COR-L47 (cell line): Measurements from ENCODE around the gene CYP2B6.
"Not testable (repeated sequence)": the region's sequence is repeated elsewhere in the genome, so short reads cannot be mapped to it uniquely, and the experiment has no call there.

Experiments used
- DNase-seq: peaks from one replicate; lab custom pipeline; 2025; lab: John Stamatoyannopoulos, UW

Gene CYP2B6

DNA sequence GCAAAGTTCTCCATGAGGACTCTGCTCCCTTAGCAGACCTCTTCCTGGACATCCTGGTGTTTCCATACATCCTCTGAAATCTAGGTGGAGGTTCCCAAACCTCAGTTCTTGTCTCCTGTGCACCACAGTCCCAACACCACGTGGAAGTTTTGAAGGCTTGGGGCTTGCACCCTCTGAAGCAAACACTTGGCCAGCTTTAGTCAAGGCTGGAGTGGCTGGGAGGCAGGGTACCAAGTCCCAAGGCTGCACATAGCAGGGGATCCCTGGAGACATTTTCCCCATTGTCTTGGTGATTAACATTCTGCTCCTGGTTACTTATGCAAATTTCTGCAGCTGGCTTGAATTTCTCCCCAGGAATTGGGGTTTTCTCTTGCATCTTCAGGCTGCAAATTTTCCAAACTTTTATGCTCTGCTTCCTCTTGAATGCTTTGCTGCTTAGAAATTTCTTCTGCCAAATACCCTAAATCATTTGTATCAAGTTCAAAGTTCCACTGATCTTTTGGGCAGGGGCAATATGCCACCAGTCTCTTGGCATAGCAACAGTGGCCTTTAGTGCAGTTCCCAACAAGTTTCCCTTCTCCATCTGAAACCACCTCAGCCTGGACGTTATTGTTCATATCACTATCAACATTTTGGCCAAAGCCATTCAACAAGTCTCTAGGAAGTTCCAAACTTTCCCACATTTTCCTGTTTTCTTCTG lies 10.2 kb upstream of the CYP2B6 start:
- not testable (repeated sequence) for DNase-seq

DNA sequence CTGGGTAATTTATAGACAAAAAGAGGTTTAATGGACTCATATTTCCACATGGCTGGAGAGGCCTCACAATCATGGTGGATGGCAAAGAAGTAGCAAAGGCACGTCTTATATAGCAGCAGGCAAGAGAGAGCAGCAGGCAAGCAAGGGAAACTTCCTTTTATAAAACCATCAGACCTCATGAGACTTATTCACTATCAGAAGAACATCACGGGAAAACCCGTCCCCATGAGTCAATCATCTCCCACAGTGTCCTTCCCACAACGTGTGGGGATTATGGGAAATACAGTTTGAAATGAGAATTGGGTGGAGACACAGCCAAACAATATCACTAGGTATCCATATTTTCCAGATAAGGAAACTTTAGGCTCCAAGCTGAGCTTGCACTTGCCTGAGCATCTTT lies 9.5 kb upstream of the CYP2B6 start:
- DNase-seq: no peak

DNA sequence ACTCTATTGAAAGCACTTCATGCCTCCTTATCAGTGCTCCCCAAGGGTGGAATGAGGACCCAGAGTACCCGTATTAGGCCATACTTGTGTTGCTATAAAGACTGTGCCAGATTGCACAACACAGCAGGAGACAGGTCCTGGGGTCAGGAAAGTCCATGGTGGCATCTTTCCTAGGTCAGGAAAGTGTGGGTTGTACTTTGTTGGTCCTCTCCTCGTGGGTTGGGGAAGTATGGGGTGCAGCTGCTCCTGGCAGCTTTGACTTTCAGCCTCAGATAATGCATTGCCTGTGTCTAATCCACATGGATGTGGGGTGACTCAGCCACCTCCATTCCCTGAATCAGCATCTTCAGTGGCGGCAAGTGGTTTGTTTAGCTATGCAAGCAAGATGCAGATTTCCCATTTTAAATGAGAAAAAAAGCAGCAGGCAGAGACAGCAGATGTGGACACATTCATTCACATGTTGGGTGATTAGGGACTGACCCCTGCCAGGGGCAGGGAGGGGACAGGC lies 8.4 kb upstream of the CYP2B6 start:
- DNase-seq: no peak

DNA sequence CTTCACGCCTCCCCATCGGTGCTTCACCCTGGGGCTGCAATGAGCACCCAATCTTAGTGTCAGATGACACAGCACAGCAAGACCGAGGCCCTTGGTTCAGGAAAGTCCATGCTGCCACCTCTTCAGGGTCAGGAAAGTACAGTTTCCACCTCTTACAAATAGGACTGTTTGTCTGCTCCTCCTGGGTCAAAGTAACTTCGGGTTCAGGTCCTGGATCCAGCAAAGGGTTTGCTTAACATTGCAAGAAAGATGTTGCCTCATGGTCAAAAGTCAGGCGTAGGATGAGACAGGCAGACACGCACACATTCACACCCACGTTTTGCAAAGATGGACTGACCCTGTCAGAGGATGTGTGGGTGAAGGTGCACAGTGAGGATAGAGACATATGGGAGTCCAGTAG lies 1.6 kb upstream of the CYP2B6 start:
- no peak for DNase-seq

DNA sequence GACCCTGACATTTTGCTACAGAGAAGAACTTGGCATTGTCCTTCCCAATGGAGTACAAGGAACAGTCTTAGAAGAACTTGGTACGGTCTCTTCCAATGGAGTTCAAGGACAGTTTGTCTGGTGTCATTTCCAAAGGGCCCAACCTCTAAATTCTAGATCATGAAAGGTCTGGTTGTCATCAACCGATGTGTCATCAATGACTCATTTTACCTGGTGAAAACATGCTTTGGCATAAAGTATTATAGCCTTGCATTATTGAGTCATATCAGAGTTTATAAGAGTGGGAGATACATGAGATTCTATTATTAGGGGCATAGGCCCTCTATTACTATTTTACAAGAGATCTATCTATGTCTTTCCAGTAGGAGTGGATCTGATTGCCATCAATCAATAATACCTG lies 4.3 kb downstream of the CYP2B6 start:
- DNase-seq: no peak

DNA sequence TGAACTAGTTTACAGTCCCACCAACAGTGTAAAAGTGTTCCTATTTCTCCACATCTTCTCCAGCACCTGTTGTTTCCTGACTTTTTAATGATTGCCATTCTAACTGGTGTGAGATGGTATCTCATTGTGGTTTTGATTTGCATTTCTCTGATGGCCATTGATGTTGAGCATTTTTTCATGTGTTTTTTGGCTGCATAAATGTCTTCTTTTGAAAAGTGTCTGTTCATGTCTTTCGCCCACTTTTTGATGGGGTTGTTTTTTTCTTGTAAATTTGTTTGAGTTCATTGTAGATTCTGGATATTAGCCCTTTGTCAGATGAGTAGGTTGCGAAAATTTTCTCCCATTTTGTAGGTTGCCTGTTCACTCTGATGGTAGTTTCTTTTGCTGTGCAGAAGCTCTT lies 7.9 kb downstream of the CYP2B6 start:
- not testable (repeated sequence) for DNase-seq

DNA sequence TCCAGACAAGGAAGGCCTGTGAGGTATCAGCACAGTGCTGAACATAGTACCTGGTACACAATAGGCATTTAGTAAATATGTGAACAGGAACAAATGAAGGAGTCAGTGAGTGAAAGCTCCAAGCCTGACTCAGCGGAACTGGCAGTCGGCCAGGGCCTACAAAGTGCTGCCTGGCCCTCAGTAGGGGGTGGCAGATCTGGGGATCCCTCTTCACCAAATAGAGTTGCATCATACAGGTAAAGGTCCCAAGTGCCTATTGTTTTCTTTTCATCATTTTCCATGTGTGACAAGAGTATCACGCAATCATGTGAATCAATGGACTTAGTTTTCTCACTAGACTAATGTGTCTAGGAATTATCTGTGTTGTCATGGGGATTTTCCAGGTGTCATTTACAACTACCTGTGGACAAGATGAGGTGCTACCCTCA lies 9.2 kb downstream of the CYP2B6 start:
- no peak for DNase-seq

DNA sequence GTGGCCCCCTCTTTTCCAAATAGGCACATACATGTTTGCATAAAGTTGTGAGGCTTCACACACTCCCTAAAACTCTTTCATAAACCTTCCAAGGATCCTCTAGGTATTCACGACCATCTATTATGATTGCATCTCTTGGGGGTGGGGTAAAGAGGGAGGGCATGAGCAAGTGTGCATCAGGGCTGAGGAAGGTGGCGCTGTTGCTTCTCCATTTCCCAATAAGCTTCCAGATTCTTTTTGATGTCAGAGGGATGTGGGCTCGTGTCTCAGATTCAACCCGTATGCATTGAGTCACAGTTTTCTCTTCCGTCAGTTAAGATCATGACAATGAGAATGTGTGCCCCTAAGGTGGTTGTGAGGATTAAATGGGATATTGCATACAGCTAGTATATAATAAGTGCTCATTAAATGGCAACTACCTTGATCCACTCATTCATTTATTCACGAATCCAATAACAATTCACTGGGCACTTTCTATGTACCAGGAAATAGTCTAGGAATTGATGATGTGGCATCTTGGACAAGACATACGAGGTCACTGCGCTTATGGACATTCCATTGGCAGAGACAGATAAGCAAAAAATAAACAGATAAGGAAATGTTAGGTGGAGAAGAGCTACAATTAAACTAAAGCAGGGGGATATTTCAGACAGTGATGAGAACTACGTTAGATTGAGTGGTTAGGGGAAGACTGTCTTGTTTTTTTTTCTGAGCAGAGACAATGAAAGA lies 10.3 kb downstream of the CYP2B6 start:
- no peak for DNase-seq

DNA sequence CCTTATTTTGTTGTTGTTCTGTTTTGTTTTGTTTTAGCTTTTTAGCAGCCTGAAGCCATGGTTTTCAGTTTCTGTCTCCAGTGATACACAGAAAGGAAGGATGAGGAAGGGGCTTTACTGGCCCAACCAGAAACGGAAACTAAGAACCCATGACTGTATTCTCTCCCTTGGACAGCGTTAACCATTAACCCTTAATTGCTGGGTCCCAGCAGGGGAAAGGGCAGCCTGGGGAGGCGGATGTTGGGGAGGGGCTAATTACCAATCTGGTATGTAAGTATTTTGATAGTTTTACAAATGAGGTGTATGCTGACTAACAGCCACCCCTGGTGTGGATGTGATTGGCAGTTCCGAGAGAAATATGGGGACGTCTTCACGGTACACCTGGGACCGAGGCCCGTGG lies 12.6 kb downstream of the CYP2B6 start:
- DNase-seq: not testable (repeated sequence)

DNA sequence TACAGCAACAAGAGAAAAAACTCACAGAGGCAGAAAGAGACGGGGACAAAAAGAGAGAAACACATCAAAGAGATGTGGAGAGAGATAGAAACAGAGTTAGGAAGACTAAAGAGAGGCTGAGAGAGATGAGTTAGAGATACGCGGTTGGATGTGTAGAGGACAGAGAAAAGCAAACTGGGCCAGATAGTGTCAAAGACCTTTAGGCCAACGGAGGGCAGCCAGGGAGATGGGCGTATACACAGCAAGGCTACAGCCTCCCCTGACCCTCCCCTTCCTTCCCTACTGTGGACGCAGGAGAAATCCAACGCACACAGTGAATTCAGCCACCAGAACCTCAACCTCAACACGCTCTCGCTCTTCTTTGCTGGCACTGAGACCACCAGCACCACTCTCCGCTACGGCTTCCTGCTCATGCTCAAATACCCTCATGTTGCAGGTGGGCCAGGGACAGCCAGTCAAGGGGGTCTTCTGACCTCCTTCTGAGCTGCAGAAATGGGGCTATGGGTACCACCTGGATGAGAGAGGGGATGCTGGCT lies 18.7 kb downstream of the CYP2B6 start:
- no peak for DNase-seq

DNA sequence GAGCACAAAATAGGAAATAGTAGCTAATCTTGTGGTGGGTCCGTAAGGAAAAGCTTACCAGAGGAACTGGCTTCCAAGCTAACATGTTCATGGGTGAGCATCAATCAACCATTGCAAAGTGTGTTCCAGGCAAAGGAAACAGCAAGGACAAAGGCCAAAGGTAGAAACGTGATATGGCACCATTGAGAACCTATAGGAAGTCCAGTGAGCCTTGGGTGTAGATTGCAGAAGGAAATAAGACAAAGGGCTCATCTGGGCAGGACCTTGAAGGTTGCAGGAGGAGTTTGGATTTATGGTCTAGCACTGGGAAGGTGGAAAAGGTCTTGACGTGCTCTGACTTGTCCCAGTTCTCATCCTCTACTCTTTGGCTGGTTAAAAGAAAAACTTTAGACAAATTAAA lies 22.3 kb downstream of the CYP2B6 start:
- no peak for DNase-seq

DNA sequence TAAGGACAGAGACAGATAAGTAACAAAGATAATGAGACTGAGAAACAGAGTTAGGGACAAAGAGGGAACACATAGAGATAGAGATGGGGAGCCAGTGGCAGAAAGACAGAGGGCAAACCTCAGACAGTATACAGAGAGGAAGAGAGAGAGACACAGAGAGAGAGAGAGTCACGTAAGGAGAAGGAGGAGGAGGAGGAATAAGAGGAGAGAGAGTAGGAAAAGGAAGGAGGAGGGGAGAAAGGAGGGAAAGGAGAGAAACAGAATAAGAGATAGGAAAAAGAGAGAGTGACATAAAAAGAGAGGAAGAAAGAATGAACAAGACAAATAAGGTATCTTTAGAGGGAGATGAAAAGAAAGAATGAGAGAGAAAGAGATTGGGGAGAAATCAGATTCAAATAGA lies 23.6 kb downstream of the CYP2B6 start:
- DNase-seq: no peak

DNA sequence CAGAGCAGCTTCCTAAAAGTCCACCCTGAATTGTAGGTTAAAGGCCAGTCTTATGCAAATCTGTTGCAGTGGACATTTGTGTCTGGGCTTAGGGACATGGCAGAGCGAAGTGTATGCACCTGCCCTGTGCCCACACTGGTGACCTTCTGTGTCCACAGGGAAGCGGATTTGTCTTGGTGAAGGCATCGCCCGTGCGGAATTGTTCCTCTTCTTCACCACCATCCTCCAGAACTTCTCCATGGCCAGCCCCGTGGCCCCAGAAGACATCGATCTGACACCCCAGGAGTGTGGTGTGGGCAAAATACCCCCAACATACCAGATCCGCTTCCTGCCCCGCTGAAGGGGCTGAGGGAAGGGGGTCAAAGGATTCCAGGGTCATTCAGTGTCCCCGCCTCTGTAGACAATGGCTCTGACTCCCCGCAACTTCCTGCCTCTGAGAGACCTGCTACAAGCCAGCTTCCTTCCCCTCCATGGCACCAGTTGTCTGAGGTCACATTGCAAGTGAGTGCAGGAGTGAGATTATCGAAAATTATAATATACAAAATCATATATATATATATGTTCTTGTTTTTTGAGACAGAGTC lies 25.5 kb downstream of the CYP2B6 start:
- DNase-seq: no peak

DNA sequence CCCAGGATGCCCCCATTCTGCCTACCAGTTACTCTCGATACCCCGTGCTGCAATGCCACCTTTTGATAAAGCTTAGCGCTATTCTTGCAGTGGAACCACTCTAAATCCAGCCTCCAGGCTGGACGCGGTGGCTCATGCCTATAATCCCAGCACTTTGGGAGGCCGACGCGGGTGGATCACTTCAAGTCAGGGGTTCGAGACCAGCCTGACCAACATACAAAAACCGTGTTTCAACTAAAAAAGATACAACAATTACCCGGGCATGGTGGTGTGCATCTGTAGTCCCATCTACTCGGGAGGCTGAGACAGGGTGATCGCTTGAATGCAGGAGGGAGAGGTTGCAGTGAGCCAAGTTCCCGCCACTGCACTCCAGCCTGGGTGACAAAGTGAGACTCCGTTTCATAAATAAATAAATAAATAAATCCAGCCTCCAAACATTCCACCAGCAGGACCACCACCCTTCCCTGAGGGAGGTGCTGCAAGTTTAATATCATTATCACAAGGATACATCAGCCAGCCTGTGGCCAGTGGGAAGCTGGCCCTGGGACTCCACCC lies 27.7 kb downstream of the CYP2B6 start:
- no peak for DNase-seq

DNA sequence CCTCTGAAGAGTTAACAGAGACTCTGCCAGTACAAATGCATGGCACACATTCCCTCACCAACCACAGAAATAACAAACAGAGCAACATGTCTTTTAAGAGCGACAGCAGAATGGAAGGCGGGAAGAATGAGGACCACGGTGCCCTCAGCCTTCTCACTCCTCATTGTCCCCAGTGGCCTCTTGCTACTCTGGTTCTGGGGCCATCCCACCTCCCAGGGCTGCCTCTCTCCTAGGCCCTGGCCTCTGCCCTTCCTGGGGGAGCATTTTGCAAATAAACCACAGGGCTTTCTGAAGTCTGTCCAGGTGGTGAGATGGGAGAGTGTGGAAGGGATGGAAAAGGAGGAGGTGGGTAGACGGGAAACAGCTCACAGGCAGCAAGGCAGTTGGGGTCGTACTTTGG lies 28.3 kb downstream of the CYP2B6 start:
- no peak for DNase-seq

DNA sequence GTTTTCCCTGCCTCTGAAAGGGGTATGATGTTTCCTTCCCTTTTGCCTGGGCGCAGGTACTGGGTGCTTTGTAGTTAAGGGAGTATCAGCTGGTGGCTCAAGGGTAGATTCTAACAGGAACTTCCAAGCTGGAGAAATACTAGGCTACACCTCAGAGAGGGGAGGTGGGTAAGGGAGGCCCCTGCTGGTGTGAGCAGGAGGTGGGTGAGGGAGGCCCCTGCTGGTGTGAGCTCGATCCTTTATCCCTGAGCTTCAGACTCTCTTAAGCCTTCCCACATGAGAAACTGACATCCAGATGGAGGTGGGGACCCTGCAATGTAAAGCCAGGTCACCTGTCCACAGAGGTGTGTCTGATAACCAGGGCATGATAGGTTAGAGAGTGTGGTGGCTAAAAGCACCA lies 32.1 kb downstream of the CYP2B6 start:
- DNase-seq: no peak

DNA sequence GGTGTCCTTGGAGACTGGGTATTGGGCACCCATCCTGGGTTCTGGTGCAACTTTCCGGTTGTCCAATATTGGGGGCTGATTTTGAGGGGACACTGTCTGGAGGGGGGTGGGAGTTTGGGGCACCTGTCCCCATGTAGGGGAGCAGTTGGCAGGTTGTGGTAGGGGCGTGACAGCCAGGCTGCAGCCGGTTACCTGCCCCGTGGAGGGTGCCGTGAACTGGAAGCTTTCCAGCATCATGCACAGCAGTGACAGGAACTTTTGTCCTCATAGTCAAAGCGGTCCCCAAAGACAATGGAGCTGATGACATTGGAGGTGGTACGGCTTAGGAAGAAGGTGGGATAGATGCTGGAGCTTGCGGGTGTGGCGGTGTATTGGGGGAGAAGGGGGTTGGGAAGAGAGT lies 34.3 kb downstream of the CYP2B6 start:
- no peak for DNase-seq

DNA sequence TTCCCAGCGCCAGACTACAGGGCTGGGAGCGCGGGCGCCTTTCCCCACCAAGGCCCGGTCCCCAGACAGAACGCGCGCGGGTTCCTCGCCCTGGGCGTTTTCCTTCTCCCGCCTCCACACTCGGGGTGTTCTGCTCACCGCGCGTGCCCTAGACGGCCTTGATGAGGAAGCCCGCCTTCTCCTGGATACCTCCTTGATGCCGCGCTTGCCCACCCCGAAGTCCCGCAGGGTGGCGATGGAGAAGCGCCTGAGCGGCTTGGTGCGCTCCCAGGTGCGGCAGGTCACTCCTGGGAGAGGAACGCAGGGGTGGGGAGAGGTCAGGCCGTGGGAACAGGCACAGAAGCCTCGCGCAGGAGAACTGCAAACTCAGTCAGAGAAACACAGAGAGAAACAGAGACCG lies 34.8 kb downstream of the CYP2B6 start:
- no peak for DNase-seq

DNA sequence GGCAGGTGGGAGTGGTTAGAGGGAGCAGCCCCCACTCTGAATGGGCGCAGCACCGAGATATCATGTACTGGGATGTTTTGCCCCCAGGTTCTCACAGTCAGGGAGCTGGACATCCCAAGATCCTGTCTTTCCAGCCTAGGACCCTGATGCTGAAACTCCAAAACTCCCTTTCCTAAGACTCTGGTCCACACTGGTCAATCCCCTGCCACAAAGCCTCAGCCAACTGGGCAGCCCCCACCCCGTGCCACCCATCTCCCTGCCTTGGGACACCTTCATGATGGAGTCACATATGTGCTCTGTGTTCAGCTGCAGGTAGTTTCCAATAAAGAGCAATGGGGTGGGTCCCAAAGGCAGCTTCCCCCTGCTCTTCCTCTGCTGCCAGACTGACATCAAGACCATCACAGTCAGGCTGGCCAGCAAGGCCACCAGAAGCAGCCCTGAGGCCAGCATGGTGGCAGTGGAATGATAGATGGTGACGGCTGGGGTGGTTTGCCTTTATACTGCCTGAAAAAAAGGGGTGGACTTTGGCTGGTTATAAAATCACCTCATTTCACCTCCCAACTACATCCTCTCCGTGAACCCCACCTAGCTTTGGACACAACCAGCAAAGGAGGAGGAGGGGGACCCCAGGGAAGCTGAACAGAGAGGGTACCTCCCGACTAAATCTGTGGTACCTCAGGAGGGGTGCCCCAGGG lies 36.3 kb downstream of the CYP2B6 start:
- DNase-seq: no peak

DNA sequence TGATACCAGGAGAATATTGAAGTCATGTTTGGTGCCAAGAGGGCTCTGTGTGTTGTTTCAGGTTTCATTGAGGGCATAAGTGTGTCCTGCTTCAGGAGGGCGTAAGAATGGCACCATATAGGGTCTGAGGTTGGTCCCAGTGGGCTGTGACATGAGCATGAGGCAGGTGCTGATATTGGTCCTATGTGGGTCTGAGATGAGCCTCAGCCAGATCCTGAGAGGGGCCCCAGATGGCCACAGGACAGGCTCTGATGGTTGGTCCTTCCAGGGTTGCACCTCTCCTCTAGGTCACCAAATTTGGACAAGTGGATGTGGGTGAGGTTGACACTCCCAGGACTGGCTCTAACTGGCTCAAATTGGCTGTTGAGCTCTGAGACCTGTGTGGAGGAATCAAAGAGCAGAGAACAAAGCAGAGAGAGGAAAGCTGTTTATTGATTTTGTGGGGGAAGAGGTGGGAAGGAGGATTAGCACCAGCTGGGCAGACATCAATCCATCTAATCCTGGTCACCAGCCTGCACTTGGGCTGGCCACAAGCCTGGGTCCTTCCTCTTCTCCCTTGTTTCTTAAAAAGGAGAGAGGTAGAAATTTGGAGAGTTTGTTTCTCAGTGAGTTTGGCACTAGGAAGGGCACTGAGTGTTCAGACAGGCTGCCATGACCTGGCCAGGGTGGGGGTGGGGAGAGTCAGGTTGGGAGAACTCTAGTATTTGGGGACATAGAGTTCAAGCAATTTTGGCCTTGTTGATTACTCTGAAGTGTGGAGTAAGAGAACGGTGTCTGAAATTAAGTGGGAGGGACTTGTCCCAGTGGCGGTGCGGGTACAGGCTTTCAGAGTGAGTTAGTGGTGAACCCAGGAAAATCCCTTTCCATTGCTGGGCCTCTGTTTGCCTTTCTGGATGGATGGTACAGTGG lies 38.7 kb downstream of the CYP2B6 start:
- no peak for DNase-seq

DNA sequence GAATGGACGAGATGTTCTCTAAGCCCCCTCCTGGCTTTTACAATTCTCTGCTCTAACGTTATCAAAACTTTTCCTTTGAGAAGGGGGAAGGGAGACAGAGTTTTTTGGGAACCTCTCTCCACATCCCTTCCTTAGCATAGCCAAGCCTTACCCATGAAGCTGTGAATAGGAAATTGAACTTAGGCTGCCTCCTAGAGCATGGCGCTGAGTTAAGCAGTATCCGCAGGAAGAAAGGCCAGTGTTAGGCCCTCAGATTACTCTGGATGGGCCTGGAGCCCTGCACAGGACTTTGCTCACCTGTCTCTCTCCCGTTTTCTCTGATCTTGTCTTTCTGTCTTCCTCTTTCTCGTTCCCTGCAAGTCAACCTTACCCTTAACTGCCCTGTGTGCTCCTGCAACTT lies 39.6 kb downstream of the CYP2B6 start:
- no peak for DNase-seq
